Psoas muscle (tissue), 8 donors: ENCODE results near the gene DRD5. TPM values are rescaled to one million over a fixed set of nuclear protein-coding genes. Genes with fewer than 3 reads are reported as not detected.
"Not testable (repeated sequence)": the region's sequence is repeated elsewhere in the genome, so short reads cannot be mapped to it uniquely, and the experiment has no call there.

Source experiments
- ATAC-seq, 4 donors: fragments of 200-7000 bp; cut with Tn5 transposase; one replicate each; pipeline ENCODE4 v1.9.1; 2020; ENCODE audit warnings: moderate library complexity in 3 of 4, mild to moderate bottlenecking in 2 of 4
- DNase-seq, 2 donors: peaks; one replicate each; pipeline ENCODE4 v3.0.0-alpha.2; 2020
- H3K27ac ChIP-seq: fragments of 200-600 bp; one replicate; pipeline ENCODE4 v1.8.0; 2022
- H3K27me3 ChIP-seq, 3 donors: fragments of 200-600 bp in 1 of 3; one replicate each; pipeline versions ENCODE4 v1.6.1 to v1.8.0; 2013 to 2022; ENCODE audit warnings: low read length in 2 of 3, mild to moderate bottlenecking in 2 of 3, moderate library complexity in 1 of 3; ENCODE audit not compliant: insufficient read depth in 3 of 3
- H3K36me3 ChIP-seq, 2 donors: fragments of 200-600 bp in 1 of 2; one replicate each; pipeline versions ENCODE4 v1.6.1 to v1.8.0; 2013 to 2022; ENCODE audit warnings: low read depth in 1 of 2, mild to moderate bottlenecking in 1 of 2, moderate library complexity in 1 of 2; ENCODE audit not compliant: insufficient read depth in 1 of 2
- H3K4me1 ChIP-seq: fragments of 200-600 bp; one replicate; pipeline ENCODE4 v1.8.0; 2022
- H3K4me3 ChIP-seq: fragments of 200-600 bp; one replicate; pipeline ENCODE4 v1.8.0; 2022; ENCODE audit warnings: mild to moderate bottlenecking
- H3K9me3 ChIP-seq: fragments of 200-600 bp; one replicate; pipeline ENCODE4 v1.8.0; 2022
- CTCF ChIP-seq: fragments of 200-600 bp; IDR thresholded peaks from one replicate; pipeline ENCODE4 v1.8.0; 2022; ENCODE audit warnings: antibody characterized with exemption
- WGBS, 3 donors: extraction: QIAGEN DNeasy Blood & Tissue Kit; methylation state at CpG; one replicate each; pipeline versions ENCODE4 v1.1.6 to v1.1.7; 2013; 5-methylcytosine and 5-hydroxymethylcytosine counted together
- intact Hi-C, 2 donors: fragments of 100-400 bp; cut with DNase I; formaldehyde crosslinking; loops; one replicate each; pipeline versions ENCODE4 v1.11.0 to v1.14.2; 2022
- long read RNA-seq, 2 donors: library from polyadenylated mRNA; unstranded; transcript quantifications; one replicate each; pipeline ENCODE4 v2.0.0, GENCODE V29; 2021
- polyA plus RNA-seq, 3 donors: library from polyadenylated mRNA; stranded (reverse); fragments of 200-250 nt; gene quantifications; one replicate each; pipeline ENCODE4 v1.2.3, GENCODE V29; 2013
- total RNA-seq, 4 donors: library from RNA; stranded (reverse); fragmentation: NEBNext Ultra II Directional in 2 of 4; extraction: Animal tissue kit (Norgen Biotek cat#: 25700) in 2 of 4; gene quantifications; one replicate each; pipeline versions ENCODE4 v1.2.1 to v1.2.4, GENCODE V29; 2021 to 2023
- donor health status: healthy with polysubstance abuse.
- donor health status: DM: no; HTN: no; CAD: no; lungs with moderate emphysema.
- donor health status: Bipolar disorder and iron deficiency.
- donor health status: healthy.
- donor health status: DM: yes; HTN: yes; CAD: no.
- donor health status: DM: no; HTN: no; CAD: no.
- donor health status: DM: no; HTN: no; CAD: no.
- donor health status: DM: yes; HTN: yes; CAD: no.

The DRD5 gene
- total RNA-seq (not detected), polyA plus RNA-seq (not detected)
- long read RNA-seq, donor 1: 0 reads
- long read RNA-seq, donor 2: 0 reads

- ATAC-seq: no peak
- intact Hi-C loops: no loop called here
- Histone ChIP-seq H3K36me3 (no peaks in the 10 kb centered on the region), H3K27ac (no peak within 1 kb of the TSS), H3K4me3 (no peak within 1 kb of the TSS), H3K4me1 (no peaks in the 10 kb centered on the region), H3K9me3 (no peaks in the 10 kb centered on the region), H3K27me3 (peaks cover 0 to 27% (median 9%) of the 10 kb centered on the region in 3 donors)
- no peak for DNase-seq
- no peak for TF ChIP-seq CTCF
- WGBS, 3 donors: 5% methylated on average over 52 to 78 of the region's 78 CpGs
These were observed at the start of gene DRD5 for GRCh38 chr4:9781343-9782135. TSS of gene DRD5 (plus strand) at chr4:9781634. CDS start at chr4:9782030, 396 bp downstream.

- WGBS, 3 donors: 58 to 66% (median 60%) methylated on average over 4 of the region's 4 CpGs
- H3K4me3 ChIP-seq, H3K27me3 ChIP-seq, H3K9me3 ChIP-seq, intact Hi-C loops, DNase-seq, H3K36me3 ChIP-seq, ATAC-seq, H3K4me1 ChIP-seq, H3K27ac ChIP-seq: not testable (repeated sequence)
These were observed 49.2 kb upstream of the DRD5 start for GRCh38 chr4:9732256-9732655.

DNA sequence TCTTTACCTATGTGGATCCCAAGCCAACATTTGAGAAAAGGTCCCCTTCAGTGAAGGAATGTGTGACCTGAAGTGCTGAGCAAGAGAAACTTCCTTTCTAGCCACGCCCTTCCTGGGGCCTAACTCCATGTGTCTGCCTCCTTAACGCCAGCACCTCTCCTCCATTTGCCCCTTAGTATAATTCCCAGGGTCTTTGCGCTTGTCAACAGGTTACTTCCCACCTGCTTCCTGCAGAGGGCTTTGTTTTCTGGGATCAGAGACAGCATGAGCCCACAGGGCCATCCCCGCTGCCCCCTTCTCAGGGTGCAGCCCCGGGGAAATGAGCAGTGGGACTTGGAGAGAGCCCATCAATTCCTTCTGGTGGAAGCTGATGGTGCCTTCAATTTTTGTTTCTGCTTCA is 45.9 kb upstream of the DRD5 start:
- TF ChIP-seq CTCF: no peak
- Histone ChIP-seq H3K27me3 (no peaks in the 10 kb centered on the region), H3K9me3 (no peaks in the 10 kb centered on the region), H3K36me3 (no peaks in the 10 kb centered on the region), H3K4me3 (no peak overlapping the region), H3K4me1 (no peaks in the 10 kb centered on the region), H3K27ac (no peak overlapping the region)
- ATAC-seq (no peak), DNase-seq (no peak)
- WGBS, 3 donors: 88 to 89% (median 88%) methylated on average over 5 of the region's 5 CpGs
- intact Hi-C loops: no loop called here

DNA sequence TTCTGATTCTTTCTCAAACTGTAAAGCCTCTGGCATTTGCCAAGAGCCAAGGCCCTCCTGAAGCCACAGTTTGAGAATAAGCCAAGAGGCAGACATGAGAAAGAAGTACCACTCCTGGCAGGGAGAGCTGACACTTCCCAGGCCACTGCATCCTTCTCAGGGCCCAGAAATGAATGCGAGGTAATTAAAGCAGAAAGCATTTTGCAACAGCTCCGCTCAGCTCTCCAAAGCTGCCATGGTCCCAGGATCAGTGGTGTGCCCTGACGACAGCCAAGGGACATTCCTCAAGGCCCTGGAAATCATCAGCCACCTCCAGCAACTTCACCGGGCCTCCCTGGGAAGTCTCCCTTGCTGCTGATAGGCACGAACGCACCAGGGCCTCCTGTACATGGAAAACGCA is 44.2 kb upstream of the DRD5 start:
- intact Hi-C loops, H3K4me1 ChIP-seq, H3K27me3 ChIP-seq, DNase-seq, H3K9me3 ChIP-seq, H3K36me3 ChIP-seq, H3K27ac ChIP-seq, H3K4me3 ChIP-seq, ATAC-seq: not testable (repeated sequence)
- 18 to 36% (median 26%) methylated on average over 7 of the region's 7 CpGs for WGBS, 3 donors

DNA sequence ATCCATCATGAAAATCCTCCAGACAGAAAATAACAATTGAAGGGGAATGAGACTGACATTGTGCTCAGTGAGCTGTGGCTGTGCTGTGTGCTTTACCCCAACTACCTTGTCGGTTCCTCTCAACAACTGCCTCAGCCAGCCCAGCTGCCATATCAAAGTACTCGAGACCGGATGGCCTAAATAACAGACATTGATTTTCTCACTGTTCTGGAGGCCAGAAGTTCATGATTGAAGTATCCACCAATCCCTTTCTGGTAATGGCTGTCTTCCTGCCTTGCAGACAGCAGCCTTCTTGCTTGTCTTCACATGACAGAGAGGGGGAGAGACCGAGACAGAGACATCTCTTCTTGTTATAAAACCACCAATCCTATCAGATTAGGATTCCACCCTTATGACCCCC is 37.6 kb upstream of the DRD5 start:
- 79 to 84% (median 81%) methylated on average over 4 of the region's 4 CpGs for WGBS, 3 donors
- intact Hi-C loops, DNase-seq: not testable (repeated sequence)

GRCh38 chr4:9745782-9746181 is 35.7 kb upstream of the DRD5 start:
- no peaks in the 10 kb centered on the region for H3K27me3 ChIP-seq
- no peak overlapping the region for H3K27ac ChIP-seq
- H3K9me3 ChIP-seq: no peaks in the 10 kb centered on the region
- H3K36me3 ChIP-seq: no peaks in the 10 kb centered on the region
- no peak overlapping the region for H3K4me3 ChIP-seq
- no peak for TF ChIP-seq CTCF
- ATAC-seq: no peak
- H3K4me1 ChIP-seq: no peaks in the 10 kb centered on the region
- WGBS, 3 donors: 95 to 98% (median 95%) methylated on average over 13 of the region's 13 CpGs
- no peak for DNase-seq
- intact Hi-C loops: no loop called here

More for the DNA sequence above, 37.6 kb upstream of the DRD5 start:
- not testable (repeated sequence) for H3K9me3 ChIP-seq, ATAC-seq, H3K27ac ChIP-seq, H3K4me3 ChIP-seq, H3K36me3 ChIP-seq, H3K27me3 ChIP-seq, H3K4me1 ChIP-seq
